Keratinocyte (primary cell): ENCODE data around the gene TRIM45. TPM values are rescaled to one million over a fixed set of nuclear protein-coding genes. Genes with fewer than 3 reads are reported as not detected.

Source experiments
- DNase-seq: peaks from one replicate; pipeline ENCODE4 v3.0.0-alpha.2; 2011; ENCODE audit warnings: low read depth, missing footprints, low spot score
- FAIRE-seq: peaks from 2 replicates; lab custom pipeline; 2011; peaks lifted over from hg19 to GRCh38; lab: Jason Lieb, UNC
- H2AFZ ChIP-seq: 2 replicates; pipeline ENCODE4 v1.6.0; 2012; ENCODE audit warnings: low read length, control low read depth, inconsistent platforms; ENCODE audit not compliant: control insufficient read depth
- H3K27ac ChIP-seq: 2 replicates; pipeline ENCODE4 v1.5.1; 2011; ENCODE audit warnings: low read length; ENCODE audit not compliant: control insufficient read depth, insufficient read depth
- H3K27me3 ChIP-seq: 3 replicates; pipeline ENCODE4 v1.6.0; 2011; ENCODE audit warnings: low read length; ENCODE audit not compliant: control insufficient read depth, insufficient read depth; ENCODE audit errors: extremely low read depth
- H3K36me3 ChIP-seq, 2 experiments: 2 replicates in 1 of 2; 3 replicates in 1 of 2; pipeline ENCODE4 v1.5.1; 2011; ENCODE audit warnings: low read length in 2 of 2, mild to moderate bottlenecking in 1 of 2; ENCODE audit not compliant: control insufficient read depth in 2 of 2, insufficient read depth in 2 of 2; ENCODE audit errors: extremely low read depth in 1 of 2
- H3K4me1 ChIP-seq: 3 replicates; pipeline ENCODE4 v1.5.1; 2011; ENCODE audit warnings: low read length; ENCODE audit not compliant: control insufficient read depth, insufficient read depth; ENCODE audit errors: extremely low read depth
- H3K4me2 ChIP-seq: 3 replicates; pipeline ENCODE4 v1.6.0; 2011; ENCODE audit warnings: low read depth, low read length; ENCODE audit not compliant: control insufficient read depth, insufficient read depth; ENCODE audit errors: extremely low read depth
- H3K4me3 ChIP-seq, 3 experiments: fragments of 200-600 bp in 1 of 3; sonication (generic) in 1 of 3; 2 replicates in 2 of 3; 3 replicates in 1 of 3; pipeline ENCODE4 v1.5.1; 2011 to 2016; ENCODE audit warnings: low read length in 3 of 3, mild to moderate bottlenecking in 3 of 3, control low read depth in 2 of 3, inconsistent platforms in 1 of 3, low read depth in 1 of 3, mixed read lengths in 1 of 3, mixed run types in 1 of 3, moderate library complexity in 1 of 3; ENCODE audit not compliant: control insufficient read depth in 2 of 3, insufficient read depth in 2 of 3; ENCODE audit errors: extremely low read depth in 1 of 3
- H3K79me2 ChIP-seq: 2 replicates; pipeline ENCODE4 v1.6.0; 2012; ENCODE audit warnings: low read length; ENCODE audit not compliant: control insufficient read depth, insufficient read depth
- H3K9ac ChIP-seq: 3 replicates; pipeline ENCODE4 v1.6.0; 2011; ENCODE audit warnings: low read length; ENCODE audit not compliant: control insufficient read depth, insufficient read depth; ENCODE audit errors: extremely low read depth
- H3K9me1 ChIP-seq: 3 replicates; pipeline ENCODE4 v1.6.0; 2011; ENCODE audit warnings: low read length; ENCODE audit not compliant: control insufficient read depth, insufficient read depth; ENCODE audit errors: extremely low read depth
- H3K9me3 ChIP-seq: 2 replicates; pipeline ENCODE4 v1.5.1; 2012; ENCODE audit warnings: low read depth, low read length; ENCODE audit not compliant: control insufficient read depth
- H4K20me1 ChIP-seq: 3 replicates; pipeline ENCODE4 v1.6.0; 2011; ENCODE audit warnings: low read length; ENCODE audit not compliant: control insufficient read depth, insufficient read depth; ENCODE audit errors: extremely low read depth
- CTCF ChIP-seq, 3 experiments: IDR thresholded peaks in 1 of 3; conservative IDR thresholded peaks in 1 of 3; optimal IDR thresholded peaks in 1 of 3; 2 replicates in 2 of 3; 3 replicates in 1 of 3; pipeline versions ENCODE3 to v1.5.1; 2011; ENCODE audit warnings: low read length in 3 of 3, mild to moderate bottlenecking in 3 of 3, moderate library complexity in 2 of 3, control low read depth in 1 of 3, inconsistent platforms in 1 of 3; ENCODE audit not compliant: insufficient read depth in 2 of 3; ENCODE audit errors: extremely low read depth in 1 of 3
- EZH2 ChIP-seq: IDR thresholded peaks from one replicate; pipeline ENCODE4 v1.6.1; 2012; ENCODE audit warnings: inconsistent platforms, mild to moderate bottlenecking, low read length, moderate library complexity
- dilution Hi-C: fragments of 300-500 bp; cut with MboI; formaldehyde crosslinking; loops from one replicate; pipeline ENCODE4 v1.7.0; 2020; ENCODE audit warnings: low sequenced_read_pairs; ENCODE audit not compliant: extremely low pct_ligation_motif_present
- polyA plus RNA-seq, 5 experiments: library from polyadenylated mRNA; depleted of rRNA in 3 of 5; stranded (reverse) in 3 of 5; stranded (forward) in 1 of 5; unstranded in 1 of 5; fragments of >200 nt; gene quantifications; 1 replicate in 1 of 5; 2 replicates in 3 of 5; 3 replicates in 1 of 5; pipeline versions ENCODE4 v1.2.1 to v1.2.3, GENCODE V29; 2011 to 2012; ENCODE audit warnings: missing spikeins in 2 of 5, low read depth in 1 of 5, low replicate concordance in 1 of 5

TRIM45 gene
- polyA plus RNA-seq, 1 donor (not counting 4 experiments of a cell fraction or from before 2014, with no cell fraction given) = 2.7 TPM

DNA sequence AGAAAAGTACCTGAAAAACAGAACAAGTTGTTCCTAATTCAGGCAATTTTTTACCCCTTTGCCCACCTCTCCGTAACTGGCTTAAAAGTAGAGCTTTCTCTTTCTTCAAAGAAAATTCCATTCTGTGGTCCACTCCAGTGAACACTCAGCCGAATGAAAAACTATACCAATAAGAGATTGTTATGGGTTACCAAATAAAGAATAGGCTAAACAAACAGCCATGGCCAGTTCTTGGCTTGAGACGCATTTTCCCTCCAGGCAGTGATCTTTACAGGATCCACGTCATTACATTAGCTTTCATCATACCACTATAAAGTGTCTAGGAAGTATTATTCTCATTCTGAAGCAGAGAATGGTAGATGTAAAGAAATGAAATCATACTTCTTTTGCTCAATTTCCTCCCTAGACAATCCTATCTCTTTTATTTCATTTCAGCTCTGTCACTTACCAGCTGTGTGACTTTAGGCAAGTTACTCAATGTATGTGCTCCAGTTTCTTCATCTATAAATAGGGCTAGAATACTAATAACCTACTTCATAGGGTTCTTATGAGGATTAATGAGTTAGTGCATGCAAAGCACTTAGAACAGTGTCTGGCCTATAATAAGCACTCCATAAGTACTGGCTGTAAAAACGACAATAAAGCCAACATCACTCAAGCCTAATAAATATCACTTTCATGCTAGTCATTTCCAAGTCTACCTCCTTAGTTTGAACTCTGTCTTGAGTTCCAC lies 26.5 kb upstream of the TRIM45 start:
- dilution Hi-C loops = no loop called here
- Histone ChIP-seq H3K4me1 (peaks cover 9% of the 10 kb centered on the region), H3K27ac (no peak overlapping the region), H3K4me3 (no peak overlapping the region), H3K4me2 (no peak overlapping the region), H3K9me3 (no peaks in the 10 kb centered on the region), H3K9me1 (no peaks in the 10 kb centered on the region), H3K9ac (no peak overlapping the region), H3K27me3 (no peaks in the 10 kb centered on the region), H4K20me1 (no peaks in the 10 kb centered on the region), H3K36me3 (no peaks in the 10 kb centered on the region), H2AFZ (no peak overlapping the region), H3K79me2 (no peaks in the 10 kb centered on the region)
- no peak for FAIRE-seq
- DNase-seq = no peak
- no peak for TF ChIP-seq EZH2
- no peak for TF ChIP-seq CTCF (optimal IDR thresholded peaks at IDR 0.05 in 1 of 3, IDR thresholded peaks at IDR 0.05 in 1 of 3, conservative IDR thresholded peaks at IDR 0.05 in 1 of 3; ENCODE audit: extremely low read depth in 1 of 3, insufficient read depth in 2 of 3, low read length in 3 of 3)

GRCh38 chr1:117147341-117147831 lies 25.8 kb upstream of the TRIM45 start:
- Histone ChIP-seq H4K20me1 (no peaks in the 10 kb centered on the region), H3K27me3 (no peaks in the 10 kb centered on the region), H3K27ac (no peak overlapping the region), H3K9ac (no peak overlapping the region), H3K36me3 (no peaks in the 10 kb centered on the region), H3K79me2 (no peaks in the 10 kb centered on the region), H3K4me2 (no peak overlapping the region), H3K9me3 (no peaks in the 10 kb centered on the region), H3K4me1 (peaks cover 9% of the 10 kb centered on the region), H2AFZ (no peak overlapping the region), H3K9me1 (no peaks in the 10 kb centered on the region), H3K4me3 (no peak overlapping the region)
- FAIRE-seq (no peak), DNase-seq (no peak)
- TF ChIP-seq CTCF (optimal IDR thresholded peaks at IDR 0.05 in 1 of 3, IDR thresholded peaks at IDR 0.05 in 1 of 3, conservative IDR thresholded peaks at IDR 0.05 in 1 of 3; ENCODE audit: extremely low read depth in 1 of 3, insufficient read depth in 2 of 3, low read length in 3 of 3) (no peak), EZH2 (no peak)
- dilution Hi-C loops = no loop called here
